Measurements from ENCODE around the gene RPS6KA4. TPM values are rescaled to one million over a fixed set of nuclear protein-coding genes. Genes with fewer than 3 reads are reported as not detected.

RPS6KA4 gene
- total RNA-seq, 6 donors from 2014 or later: 16.3 to 93.2 (median 46.7) TPM

DNA sequence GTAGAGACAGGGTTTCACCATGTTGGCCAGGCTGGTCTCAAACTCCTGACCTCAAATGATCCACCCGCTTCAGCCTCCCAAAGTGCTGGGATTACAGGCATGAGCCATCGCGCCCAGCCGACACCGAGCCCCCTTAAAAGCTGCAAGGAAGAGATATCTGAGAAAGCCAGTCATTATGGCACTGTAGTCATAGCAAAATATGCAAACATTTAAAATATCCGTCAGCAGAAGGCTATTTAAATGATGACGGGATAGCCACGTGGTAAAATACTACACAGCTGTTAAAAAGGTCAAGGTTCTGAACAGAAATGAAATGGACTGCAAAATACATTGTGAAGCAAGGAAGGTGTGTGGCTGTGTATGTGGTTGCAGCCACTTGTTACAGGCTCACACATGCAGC, 25.4 kb upstream of the RPS6KA4 start:
- Histone ChIP-seq H3K9me3 (no peaks in the 10 kb centered on the region), H3K4me1 (peaks cover 17 to 33% (median 21%) of the 10 kb centered on the region in 4 donors), H3K27me3 (no peaks in the 10 kb centered on the region), H3K27ac (no peak overlapping the region), H3K4me3 (no peak overlapping the region), H3K36me3 (no peaks in the 10 kb centered on the region)
- DNase-seq: no peak
- TF ChIP-seq, protein P1, sequence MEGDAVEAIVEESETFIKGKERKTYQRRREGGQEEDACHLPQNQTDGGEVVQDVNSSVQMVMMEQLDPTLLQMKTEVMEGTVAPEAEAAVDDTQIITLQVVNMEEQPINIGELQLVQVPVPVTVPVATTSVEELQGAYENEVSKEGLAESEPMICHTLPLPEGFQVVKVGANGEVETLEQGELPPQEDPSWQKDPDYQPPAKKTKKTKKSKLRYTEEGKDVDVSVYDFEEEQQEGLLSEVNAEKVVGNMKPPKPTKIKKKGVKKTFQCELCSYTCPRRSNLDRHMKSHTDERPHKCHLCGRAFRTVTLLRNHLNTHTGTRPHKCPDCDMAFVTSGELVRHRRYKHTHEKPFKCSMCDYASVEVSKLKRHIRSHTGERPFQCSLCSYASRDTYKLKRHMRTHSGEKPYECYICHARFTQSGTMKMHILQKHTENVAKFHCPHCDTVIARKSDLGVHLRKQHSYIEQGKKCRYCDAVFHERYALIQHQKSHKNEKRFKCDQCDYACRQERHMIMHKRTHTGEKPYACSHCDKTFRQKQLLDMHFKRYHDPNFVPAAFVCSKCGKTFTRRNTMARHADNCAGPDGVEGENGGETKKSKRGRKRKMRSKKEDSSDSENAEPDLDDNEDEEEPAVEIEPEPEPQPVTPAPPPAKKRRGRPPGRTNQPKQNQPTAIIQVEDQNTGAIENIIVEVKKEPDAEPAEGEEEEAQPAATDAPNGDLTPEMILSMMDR (IDR thresholded peaks at IDR 0.05): no peak
- no peak for TF ChIP-seq POLR2A (IDR thresholded peaks at IDR 0.05)
- TF ChIP-seq EP300 (IDR thresholded peaks at IDR 0.05): no peak
- no peak for TF ChIP-seq POLR2AphosphoS5 (IDR thresholded peaks at IDR 0.05)
- 87 to 95% methylated on average over 8 of the region's 8 CpGs for WGBS, 2 donors
- ATAC-seq (ENCODE audit: low FRiP score in 2 of 2): no peak

DNA sequence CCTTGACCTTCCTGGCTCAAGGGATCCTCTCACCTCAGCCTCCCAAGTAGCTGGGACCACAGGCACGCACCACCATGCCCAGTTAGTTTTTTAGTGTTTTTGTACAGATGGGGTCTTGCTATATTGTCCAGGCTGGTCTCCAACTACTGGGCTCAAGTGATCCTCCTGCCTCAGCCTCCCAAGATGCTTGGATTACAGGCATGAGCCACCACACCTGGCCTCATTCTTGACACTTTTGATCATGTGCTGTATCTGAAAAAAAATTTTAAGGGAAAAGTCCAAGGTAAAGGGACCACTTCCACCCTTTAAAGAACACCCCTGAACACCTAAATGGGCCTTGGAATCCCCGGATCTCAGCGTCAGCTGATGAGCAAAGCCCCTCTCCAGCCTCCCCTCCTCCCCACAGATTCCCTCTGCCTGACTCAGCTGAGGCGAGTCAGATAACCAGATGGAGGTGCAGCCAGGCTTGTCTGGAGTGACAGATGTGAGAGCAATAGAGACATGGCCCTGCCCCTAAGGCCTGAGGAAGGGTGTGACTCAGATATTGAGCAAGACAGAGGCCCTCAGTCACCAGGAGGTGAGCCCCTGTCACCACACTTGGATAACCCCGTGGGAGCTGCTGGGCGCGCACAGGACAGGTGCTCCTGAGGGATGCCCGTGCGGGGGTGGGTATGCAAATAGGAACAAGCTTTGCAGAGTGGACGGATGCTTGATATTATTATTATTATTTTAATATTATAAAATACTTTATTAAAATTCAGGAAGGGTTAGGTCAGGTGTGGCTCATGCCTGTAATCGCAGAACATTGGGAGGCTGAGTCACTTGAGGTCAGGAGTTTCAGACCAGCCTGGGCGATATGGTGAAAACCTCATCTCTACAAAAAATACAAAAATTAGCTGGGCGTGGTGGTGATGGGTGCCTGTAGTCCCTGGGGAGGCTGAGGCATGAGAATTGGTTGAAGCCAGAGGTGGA, 23.9 kb upstream of the RPS6KA4 start:
- no peaks in the 10 kb centered on the region for H3K36me3 ChIP-seq
- no peaks in the 10 kb centered on the region for H3K9me3 ChIP-seq
- H3K27me3 ChIP-seq: no peaks in the 10 kb centered on the region
- WGBS, 2 donors: 45 to 46% methylated on average over 13 of the region's 13 CpGs
- peaks cover 15 to 27% (median 23%) of the 10 kb centered on the region in 4 donors for H3K4me1 ChIP-seq
- H3K27ac ChIP-seq: peak overlapping the region in 3 of 4 donors; percentile 41 to 58 (median 42)
- no peak overlapping the region for H3K4me3 ChIP-seq
- peak; percentile 70 to 85 for ATAC-seq (ENCODE audit: low FRiP score in 2 of 2)
- TF ChIP-seq POLR2A (IDR thresholded peaks at IDR 0.05): no peak
- TF ChIP-seq, protein P1 (IDR thresholded peaks at IDR 0.05): no peak
- TF ChIP-seq EP300 (IDR thresholded peaks at IDR 0.05): peak in 1 of 4 donors; percentile 16
- peak; percentile 50 to 53 for TF ChIP-seq POLR2AphosphoS5 (IDR thresholded peaks at IDR 0.05)
- peak; percentile 48 to 91 for DNase-seq

- ATAC-seq (ENCODE audit: low FRiP score in 2 of 2) (no peak), DNase-seq (no peak)
- H3K36me3 ChIP-seq: no peaks in the 10 kb centered on the region
- peaks cover 14 to 32% (median 28%) of the 10 kb centered on the region in 4 donors for H3K4me1 ChIP-seq
- TF ChIP-seq POLR2AphosphoS5 (IDR thresholded peaks at IDR 0.05) (no peak), EP300 (IDR thresholded peaks at IDR 0.05) (no peak), POLR2A (IDR thresholded peaks at IDR 0.05) (no peak)
- TF ChIP-seq, protein P1 (IDR thresholded peaks at IDR 0.05): no peak
- WGBS, 2 donors: 63 to 71% methylated on average over 8 of the region's 8 CpGs
- peak overlapping the region in 2 of 4 donors; percentile 16 to 21 for H3K27ac ChIP-seq
- H3K9me3 ChIP-seq: no peaks in the 10 kb centered on the region
- no peak overlapping the region for H3K4me3 ChIP-seq
- H3K27me3 ChIP-seq: no peaks in the 10 kb centered on the region
Measured at GRCh38 chr11:64337538-64338249, 21.3 kb upstream of the RPS6KA4 start.

DNA sequence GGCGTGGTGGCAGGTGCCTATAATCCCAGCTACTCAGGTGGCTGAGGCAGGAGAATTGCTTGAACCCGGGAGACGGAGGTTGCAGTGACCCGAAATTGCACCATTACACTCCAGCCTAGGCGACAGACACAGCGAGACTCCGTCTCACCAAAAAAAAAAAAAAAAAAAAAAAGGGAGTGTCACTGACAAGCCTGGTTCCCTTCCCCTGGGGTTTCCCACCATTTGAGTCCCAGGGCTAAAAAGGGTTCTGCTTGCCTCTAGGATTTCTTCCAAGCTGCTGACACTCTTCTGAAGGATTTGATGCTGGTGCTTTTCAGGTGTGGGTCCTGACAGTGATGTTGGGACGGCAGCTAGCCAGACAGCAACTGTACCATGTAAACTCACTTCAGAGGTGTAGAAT, 20.2 kb upstream of the RPS6KA4 start:
- ATAC-seq (ENCODE audit: low FRiP score in 2 of 2) (no peak), DNase-seq (no peak)
- peak overlapping the region in 3 of 4 donors; percentile 16 to 82 (median 21) for H3K27ac ChIP-seq
- H3K9me3 ChIP-seq: no peaks in the 10 kb centered on the region
- no peak overlapping the region for H3K4me3 ChIP-seq
- no peaks in the 10 kb centered on the region for H3K36me3 ChIP-seq
- H3K4me1 ChIP-seq: peaks cover 17 to 39% (median 34%) of the 10 kb centered on the region in 4 donors
- 77 to 80% methylated on average over 7 to 8 of the region's 8 CpGs for WGBS, 2 donors
- TF ChIP-seq POLR2AphosphoS5 (IDR thresholded peaks at IDR 0.05) (no peak), EP300 (IDR thresholded peaks at IDR 0.05) (no peak), POLR2A (IDR thresholded peaks at IDR 0.05) (no peak)
- TF ChIP-seq, protein P1 (IDR thresholded peaks at IDR 0.05): no peak
- H3K27me3 ChIP-seq: no peaks in the 10 kb centered on the region
